Testis (tissue), 2 donors: ENCODE results near the gene KAT2B.

ENCODE experiments used
- POLR2A ChIP-seq: fragments of 450-650 bp; IDR thresholded peaks from one replicate; pipeline ENCODE4 v1.6.1; 2017; ENCODE audit warnings: antibody characterized with exemption, mild to moderate bottlenecking, moderate library complexity
- TF ChIP-seq, protein P1 (sequence below), 3 experiments: fragments of 450-650 bp in 2 of 3; fragments of 200-600 bp in 1 of 3; sonication (generic) in 1 of 3; IDR thresholded peaks; one replicate each; pipeline ENCODE4 v1.5.1; 2016 to 2019; ENCODE audit warnings: antibody characterized with exemption in 3 of 3, mild to moderate bottlenecking in 2 of 3, moderate library complexity in 1 of 3

GRCh38 chr3:20055842-20056241, 15.6 kb downstream of the KAT2B start:
- TF ChIP-seq, protein P1, sequence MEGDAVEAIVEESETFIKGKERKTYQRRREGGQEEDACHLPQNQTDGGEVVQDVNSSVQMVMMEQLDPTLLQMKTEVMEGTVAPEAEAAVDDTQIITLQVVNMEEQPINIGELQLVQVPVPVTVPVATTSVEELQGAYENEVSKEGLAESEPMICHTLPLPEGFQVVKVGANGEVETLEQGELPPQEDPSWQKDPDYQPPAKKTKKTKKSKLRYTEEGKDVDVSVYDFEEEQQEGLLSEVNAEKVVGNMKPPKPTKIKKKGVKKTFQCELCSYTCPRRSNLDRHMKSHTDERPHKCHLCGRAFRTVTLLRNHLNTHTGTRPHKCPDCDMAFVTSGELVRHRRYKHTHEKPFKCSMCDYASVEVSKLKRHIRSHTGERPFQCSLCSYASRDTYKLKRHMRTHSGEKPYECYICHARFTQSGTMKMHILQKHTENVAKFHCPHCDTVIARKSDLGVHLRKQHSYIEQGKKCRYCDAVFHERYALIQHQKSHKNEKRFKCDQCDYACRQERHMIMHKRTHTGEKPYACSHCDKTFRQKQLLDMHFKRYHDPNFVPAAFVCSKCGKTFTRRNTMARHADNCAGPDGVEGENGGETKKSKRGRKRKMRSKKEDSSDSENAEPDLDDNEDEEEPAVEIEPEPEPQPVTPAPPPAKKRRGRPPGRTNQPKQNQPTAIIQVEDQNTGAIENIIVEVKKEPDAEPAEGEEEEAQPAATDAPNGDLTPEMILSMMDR (IDR thresholded peaks at IDR 0.05): no peak
- no peak for TF ChIP-seq POLR2A
